NOMO-1 (cell line): ENCODE results near the gene KRTAP4-6.
A peak's percentile ranks its signal among the peaks of the same experiment; 100 is the strongest.
"Not testable (repeated sequence)": the region's sequence is repeated elsewhere in the genome, so short reads cannot be mapped to it uniquely, and the experiment has no call there.

Experiments
- DNase-seq, 2 experiments: peaks; one replicate each; lab custom pipeline; 2025; ENCODE audit not compliant: unreplicated experiment in 2 of 2; lab: John Stamatoyannopoulos, UW

The KRTAP4-6 gene

DNA sequence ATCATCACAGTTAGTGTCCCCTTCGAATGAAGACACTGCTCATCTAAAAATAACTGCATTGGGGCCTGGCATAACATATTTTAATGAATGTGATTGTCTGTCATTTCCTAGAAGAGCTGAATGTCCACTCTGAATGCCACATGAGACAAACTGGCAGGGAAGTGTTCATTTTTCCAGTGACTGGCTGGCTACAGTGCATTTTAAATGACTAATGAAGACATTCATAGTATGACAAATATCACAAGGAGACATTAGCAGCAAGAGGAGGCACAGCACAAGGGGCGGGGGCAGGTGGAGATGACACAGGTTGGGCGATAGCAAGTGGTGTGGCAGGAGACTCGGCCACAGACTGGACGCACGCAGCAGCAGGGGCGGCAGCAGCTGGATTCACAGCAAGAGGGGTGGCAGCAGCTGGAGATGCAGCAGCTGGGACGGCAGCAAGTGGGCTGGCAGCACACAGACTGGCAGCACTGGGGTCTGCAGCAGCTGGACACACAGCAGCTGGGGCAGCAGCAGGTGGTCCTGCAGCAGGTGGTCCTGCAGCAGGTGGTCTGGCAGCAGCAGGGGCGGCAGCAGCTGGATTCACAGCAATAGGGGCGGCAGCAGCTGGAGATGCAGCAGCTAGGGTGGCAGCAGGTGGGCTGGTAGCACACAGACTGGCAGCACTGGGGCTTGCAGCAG, 8.8 kb upstream of the KRTAP4-6 start:
- DNase-seq = not testable (repeated sequence)

DNA sequence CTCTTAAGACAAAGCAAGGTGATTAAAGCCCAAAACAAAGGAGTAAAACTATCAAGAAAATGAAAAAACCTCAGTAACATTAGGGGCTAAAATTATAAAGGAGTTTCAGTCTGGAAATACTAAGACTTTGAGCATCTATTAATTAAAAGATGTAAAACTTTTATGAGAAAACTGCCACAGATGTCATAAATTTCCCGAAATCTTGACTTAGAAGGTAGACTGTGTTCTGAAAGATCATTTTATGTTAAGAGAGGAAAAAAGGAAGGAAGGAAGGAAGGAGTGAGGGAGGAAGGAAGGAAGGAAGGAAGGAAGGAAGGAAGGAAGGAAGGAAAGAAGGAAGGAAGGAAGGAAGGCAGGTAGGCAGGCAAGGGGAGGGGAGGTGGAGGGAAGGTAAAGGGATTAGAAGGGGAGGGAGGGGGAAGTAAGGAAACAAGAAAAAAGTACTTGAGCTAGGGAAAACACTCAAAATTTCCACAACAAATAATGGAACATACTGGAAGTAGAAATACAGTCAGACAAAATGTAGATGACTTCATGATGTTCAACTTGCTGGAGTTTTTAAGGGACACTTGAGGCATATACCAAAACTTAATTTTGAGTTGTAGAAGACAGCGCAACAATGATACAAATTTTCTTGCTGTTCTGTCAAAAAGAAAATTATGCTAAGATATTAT, 7.3 kb upstream of the KRTAP4-6 start:
- no peak for DNase-seq

DNA sequence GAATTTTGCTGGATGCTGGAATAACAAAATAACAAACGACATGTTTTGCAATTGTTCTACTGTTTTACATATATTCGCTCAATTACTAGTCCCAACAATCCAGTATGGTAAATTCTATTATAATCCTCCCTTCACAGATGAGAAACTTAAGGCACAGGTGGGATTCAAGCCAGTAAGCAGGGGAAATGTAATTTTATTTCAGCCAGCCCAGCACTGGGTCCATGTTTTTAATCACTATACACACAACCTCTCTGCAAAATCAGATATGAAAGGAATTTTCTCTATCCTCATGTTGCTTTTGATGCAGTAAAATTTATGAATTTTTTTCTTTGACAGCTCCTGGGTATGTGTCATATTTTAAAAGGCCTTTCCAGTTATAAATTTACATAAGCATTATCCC, 4.9 kb upstream of the KRTAP4-6 start:
- no peak for DNase-seq

DNA sequence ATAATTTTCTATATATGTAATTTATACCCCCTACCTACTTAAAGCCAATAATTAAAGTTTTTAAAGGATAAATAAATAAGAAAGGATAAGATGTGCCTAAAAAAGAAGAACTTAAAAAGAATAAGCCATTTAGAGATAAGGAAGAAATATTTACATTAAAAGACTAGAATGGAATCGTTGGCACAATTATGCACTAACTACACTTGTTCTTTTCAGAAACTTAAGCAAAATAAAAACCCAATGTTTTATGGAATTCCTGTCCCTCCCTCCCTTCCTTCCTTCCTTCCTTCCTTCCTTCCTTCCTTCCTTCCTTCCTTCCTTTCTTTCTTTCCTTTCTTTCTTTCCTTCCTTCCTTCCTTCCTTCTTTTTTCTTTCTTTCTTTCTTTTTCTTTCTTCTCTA, 4.5 kb upstream of the KRTAP4-6 start:
- DNase-seq = no peak

DNA sequence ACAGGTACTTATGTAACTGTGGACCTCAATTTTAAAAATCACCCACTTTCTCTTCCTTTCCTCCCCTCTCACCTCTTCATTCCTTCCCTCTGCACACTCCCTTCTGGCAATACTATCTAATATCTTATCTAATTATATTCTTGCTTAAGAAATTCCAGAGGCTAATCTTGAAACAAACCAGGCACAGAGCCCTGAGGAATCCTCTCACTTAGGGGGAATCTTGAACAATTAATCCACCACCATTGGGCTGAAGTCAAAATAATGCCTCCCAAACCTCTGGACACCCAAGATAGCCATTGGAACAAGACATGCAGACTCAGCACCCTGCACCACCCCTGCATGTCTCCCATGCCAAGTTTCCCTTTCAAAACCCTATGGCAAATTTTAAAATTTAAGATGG, 1.0 kb upstream of the KRTAP4-6 start:
- DNase-seq = no peak

DNA sequence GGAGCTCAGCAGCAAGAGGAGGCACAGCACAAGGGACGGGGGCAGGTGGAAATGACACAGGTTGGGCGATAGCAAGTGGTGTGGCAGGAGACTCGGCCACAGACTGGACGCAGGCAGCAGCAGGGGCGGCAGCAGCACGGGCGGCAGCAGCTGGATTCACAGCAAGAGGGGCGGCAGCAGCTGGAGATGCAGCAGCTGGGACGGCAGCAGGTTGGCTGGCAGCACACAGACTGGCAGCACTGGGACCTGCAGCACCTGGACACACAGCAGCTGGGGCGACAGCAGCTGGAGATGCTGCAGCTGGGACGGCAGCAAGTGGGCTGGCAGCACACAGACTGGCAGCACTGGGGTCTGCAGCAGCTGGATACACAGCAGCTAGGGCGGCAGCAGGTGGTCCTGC, 479 bp downstream of the KRTAP4-6 start:
- DNase-seq = not testable (repeated sequence)

DNA sequence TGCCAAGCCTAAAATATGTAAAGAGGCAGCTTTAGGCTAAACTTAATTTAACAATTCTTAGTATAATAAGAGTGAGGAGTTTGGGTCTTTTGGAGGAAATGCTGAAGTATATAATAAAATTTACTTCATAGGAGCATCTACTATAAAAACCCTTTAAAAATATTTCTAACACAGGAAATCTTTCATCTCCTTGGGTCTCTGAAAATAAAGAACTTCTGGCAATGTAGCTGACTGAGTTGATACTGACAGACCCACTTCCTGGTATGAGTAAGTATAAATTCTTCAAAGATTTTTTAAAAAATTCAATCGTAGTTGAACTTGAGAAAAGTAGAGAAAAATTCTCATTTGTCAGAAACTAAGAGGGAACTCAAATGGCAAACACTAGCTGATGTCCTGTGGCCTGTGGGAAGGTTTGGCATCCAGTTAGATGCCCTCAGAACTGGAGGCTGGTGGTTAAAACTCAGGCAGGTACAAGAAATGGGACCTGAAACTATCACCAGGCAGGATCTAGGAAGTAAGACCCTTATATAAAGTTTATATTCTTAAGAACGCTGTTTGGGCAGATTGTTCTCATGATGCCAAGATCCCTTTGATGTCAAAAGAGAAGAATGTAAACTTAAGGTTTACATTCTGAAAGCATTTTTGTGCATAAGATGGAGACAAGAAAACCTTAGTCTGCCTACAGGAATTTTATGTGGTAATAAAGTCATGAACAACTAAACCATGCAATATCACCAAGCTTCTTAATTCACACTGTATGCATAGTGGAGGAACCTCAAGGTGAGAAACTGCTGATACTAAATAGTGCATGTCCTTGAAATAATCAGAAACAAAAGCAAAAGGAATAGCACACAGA, 6.2 kb downstream of the KRTAP4-6 start:
- DNase-seq = no peak

DNA sequence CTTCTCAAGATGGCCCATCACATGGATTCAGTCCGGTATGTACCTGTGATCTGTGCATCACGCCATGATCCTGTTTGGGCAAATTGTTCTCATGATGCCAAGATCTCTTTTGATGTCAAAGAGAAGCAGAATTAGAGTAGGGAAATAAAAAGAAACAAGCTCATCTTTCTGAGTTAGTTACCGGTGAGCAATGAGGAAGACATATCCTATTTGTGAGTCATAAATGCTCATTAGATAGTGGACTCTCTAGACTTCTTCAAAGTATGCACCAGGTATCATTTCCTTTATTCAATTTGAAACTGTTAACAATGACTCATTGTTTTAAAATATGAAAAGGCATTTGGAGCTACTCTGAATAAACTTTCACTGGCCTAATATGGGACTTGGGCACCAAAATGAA, 8.4 kb downstream of the KRTAP4-6 start:
- peak in 1 of 2 experiments; percentile 51 for DNase-seq

DNA sequence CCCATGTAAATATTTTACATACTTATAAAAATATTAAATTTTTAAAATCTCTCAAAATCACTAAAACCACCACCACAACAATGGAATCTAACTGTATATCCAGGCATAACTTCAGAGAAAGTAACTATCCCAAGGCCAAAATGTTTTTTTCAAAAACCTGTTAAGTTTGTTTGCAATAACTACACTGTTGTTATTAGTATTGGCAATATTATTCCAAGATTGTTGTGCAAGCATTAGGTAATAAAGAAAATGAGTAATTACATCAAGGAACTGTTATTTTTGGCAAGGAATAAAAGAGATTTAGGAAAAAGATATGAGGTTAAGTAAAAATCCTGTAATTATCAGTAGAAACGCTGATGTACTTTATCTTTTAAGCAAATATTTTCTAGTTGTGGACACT, 13.0 kb downstream of the KRTAP4-6 start:
- DNase-seq = no peak

DNA sequence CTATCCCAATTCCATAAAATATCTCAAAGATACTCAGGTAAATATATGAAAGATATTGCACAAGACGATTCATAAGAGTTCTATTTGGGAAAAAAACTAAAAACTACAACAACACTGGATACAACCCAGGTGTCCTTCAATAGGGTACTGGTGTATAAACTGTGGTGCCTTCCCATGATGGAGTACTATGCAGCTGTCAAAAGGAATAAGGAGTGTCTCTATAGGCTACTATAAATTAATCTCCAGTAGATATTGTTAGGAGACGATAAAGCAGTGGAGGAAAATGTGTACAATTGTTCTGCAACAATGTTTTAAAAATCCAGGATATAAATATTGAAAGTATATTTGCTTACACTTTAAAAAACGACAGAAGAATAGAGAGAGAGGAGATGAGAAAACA, 13.9 kb downstream of the KRTAP4-6 start:
- no peak for DNase-seq

DNA sequence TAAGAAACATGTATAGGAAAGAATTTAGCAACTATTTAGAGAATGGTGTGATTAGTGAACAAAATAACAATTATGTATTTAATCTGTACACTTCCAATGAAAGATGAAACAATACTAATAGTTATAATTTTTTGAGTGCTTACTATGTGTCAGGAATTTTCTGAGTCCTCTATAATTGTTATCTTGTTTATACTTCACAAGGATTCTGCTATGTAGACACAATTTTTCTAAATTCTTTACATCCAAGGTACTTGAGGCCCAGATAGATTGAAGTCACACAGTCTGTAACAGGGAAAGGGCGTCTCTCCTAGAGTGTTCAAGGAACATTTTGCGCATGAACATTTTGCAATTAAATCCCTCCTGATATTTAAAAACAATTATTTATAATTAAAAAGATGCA, 15.3 kb downstream of the KRTAP4-6 start:
- no peak for DNase-seq

DNA sequence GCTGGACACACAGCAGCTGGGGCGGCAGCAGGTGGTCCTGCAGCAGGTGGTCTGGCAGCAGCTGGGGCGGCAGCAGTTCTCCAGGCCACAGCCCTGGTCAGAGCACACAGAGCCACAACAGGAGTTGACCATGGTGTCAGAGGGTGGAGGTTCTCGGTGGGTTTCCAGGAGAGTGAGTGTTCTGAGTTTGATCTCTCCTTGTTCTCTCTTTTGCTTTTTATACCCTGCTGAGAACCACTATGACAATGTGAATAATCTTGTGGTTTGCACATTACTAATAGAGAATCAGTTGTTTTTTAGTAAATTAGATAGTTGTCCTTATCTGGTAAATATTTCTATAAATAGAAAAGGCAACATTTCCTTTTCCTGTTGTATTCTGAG, 16.4 kb downstream of the KRTAP4-6 start, which contains the start of gene KRTAP4-12:
TSS of gene KRTAP4-12 (minus strand) at position 192 of the 381 bp plus-strand sequence. CDS start at position 132, 60 bp downstream.
- not testable (repeated sequence) for DNase-seq

DNA sequence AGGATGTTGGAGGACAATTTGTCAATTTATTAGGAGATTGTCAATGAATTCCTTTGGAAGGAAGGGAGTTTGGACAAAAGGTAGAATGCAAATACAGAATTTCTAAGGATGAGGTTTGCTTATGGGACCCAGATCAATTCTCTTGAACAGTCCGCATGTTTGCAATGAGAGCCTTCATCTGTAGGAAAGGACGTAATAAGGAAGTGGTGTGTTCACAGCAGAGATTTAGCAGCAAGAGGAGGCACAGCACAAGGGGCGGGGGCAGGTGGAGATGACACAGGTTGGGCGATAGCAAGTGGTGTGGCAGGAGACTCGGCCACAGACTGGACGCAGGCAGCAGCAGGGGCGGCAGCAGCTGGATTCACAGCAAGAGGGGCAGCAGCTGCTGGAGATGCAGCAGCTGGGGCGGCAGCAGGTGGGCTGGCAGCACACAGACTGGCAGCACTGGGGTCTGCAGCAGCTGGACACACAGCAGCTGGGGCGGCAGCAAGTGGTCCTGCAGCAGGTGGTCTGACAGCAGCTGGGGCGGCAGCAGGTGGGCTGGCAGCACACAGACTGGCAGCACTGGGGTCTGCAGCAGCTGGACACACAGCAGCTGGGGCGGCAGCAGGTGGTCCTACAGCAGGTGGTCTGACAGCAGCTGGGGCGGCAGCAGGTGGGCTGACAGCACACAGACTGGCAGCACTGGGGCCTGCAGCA, 16.9 kb downstream of the KRTAP4-6 start:
- DNase-seq = not testable (repeated sequence)

DNA sequence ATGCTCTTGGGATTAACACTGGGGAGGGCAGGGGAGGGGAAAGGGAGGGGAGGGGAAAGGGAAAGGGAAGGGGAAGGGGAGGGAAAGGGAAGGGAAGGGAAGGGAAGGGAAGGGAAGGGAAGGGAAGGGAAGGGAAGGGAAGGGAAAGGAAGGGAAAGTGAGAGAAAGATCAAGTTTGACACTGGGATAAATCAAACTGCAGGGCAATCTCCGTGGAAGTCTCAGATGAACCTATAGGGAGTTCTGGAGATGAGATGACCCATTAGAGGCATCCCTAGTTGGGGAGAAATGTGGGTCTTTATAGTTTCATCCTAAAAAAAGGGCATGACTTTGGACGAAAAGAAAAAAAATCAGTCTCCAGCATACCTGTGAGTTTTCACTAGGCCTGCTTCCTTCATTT, 18.6 kb downstream of the KRTAP4-6 start:
- no peak for DNase-seq

DNA sequence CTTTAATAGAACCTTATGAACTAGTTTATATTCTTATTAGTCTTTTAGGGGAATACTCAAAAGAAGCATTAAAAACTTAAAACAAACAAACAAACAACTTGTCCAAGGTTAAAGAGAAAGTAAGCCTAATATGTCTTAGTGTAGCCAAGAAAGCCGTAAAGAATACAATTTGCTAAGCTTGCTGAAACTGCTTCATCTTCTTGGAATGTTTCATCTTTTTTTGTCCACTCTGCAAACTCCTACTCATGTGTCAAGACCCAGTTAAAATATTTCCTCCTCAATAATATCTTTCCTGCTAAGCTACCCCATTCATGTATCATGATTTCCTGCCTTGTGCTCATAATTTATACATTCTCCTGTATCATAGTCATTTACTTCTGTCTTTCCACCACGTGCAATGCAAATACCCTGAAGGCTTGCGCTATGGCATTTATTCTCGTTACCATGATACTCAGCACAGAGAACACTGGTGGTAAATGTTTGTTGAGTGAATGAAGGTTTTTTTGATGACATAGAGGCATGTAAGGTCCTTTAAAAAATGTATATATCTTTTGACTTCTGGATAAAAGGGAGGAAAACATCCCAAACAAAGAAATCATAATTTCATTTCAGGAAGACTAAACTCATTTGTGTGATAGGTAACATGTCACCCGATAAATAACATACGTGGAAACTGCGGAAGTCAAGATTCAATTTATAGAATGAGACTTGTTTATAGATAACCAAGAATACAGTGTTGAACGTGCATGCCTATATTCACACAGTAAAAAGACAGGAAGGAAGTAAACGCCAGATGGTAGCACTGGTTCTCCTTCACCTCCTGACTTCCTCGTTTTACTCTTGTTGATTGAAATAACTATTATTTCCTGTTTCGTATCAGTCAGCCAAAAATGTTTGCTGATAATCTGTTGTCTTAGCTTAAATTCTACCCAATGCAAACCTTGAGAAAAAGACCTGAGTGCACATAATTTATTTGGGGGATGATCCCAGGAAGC, 20.4 kb downstream of the KRTAP4-6 start:
- peak in 1 of 2 experiments; percentile 77 for DNase-seq

DNA sequence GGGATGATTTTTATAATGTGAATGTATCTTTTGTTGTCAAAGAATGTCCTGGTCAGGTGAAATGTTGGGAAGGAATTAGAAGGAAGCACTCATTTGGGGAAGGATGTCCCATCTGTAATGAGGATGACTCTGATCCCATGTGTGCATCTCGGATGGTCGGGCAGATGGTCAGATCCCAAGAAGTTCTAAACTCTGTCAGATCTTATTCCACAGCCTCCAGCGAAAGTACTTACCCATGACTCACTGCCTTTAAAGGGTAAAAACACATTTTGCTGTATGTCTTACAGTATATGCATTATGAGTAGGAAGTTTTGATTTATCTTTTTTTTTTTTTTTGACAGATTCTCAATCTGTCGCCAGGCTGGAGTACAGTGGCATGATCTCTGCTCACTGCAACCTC, 21.6 kb downstream of the KRTAP4-6 start:
- no peak for DNase-seq

DNA sequence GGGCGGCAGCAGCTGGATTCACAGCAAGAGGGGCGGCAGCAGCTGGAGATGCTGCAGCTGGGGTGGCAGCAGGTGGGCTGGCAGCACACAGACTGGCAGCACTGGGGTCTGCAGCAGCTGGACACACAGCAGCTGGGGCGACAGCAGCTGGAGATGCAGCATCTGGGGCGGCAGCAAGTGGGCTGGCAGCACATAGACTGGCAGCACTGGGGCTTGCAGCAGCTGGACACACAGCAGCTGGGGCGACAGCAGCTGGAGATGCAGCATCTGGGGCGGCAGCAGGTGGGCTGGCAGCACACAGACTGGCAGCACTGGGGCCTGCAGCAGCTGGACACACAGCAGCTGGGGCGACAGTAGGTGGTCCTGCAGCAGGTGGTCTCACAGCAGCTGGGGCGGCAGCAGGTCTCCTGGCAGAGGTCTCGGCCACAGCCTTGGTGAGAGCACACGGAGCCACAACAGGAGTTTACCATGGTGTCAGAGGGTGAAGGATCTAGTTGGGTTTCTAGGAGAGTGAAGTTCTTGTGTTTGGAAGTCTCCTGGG, 22.4 kb downstream of the KRTAP4-6 start, which contains the start of gene KRTAP4-11:
TSS of gene KRTAP4-11 (minus strand) at position 528 of the 541 bp plus-strand sequence. CDS start at position 470, 58 bp downstream.
- DNase-seq = not testable (repeated sequence)

DNA sequence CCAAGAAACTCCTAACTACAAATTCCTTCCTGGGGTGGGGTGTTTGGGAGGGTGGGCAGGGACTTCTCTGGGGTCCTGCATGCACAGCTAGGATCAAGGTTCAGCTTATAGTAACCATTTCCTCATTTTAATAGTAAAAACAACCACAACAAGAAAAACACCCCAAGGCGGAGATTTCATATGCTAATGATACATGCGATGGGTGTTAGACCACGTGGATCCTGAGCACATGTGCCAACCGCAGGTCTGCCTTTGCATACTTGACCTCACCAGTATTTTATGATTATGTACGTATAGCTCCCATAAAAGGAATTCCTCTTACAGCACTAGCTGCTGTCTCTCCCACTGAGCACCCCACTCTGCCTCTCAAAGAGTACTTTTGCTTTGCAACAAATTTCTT, 24.0 kb downstream of the KRTAP4-6 start:
- DNase-seq = peak; percentile 32 to 66

DNA sequence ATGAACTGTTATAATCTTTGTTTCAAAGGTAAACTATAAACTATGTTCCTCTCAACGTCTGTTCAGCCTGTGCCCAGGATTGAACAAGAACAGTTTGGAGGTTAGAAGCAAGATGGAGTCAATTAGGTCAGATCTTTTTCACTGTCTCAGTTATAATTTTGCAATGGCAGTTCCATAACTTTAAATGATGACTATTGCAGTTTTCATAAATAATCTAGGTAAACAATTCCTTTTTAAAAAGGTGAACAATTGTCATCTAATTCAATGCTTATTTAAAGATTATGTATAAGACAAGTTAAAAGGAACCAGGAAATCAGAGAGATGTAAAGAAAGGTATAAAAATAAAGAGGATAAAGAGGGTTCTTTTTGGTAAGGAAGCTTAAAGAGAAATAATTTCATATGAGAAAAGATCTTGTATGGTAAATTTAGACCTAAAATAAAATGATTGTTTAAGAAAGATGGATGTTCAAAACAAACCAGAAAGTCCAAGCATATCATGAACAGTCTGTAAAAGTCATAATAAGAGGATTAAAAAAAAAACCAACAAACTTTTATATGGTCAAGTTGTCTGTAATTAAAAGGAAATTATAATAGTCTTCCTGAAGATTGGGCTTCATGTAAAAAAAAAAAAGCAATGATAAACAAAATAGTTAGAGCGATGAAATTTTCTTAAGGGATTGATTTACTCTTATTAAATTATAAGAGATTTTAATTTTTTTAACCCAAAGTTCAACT, 29.0 kb downstream of the KRTAP4-6 start:
- DNase-seq = no peak
